ENCODE measurements around the gene PSRC1.
A peak's percentile ranks its signal among the peaks of the same experiment; 100 is the strongest.

The PSRC1 gene

GRCh38 chr1:109282952-109283747, at the start of gene PSRC1:
Gene PSRC1, minus strand, starts transcription at chr1:109283145.
- Histone ChIP-seq H3K4me2 (peak within 1 kb of the TSS; percentile 97), H3K4me1 (peaks cover 40% of the 10 kb centered on the region), H3K27ac (peak within 1 kb of the TSS; percentile 85), H3K27me3 (no peaks in the 10 kb centered on the region), H3K9ac (peak within 1 kb of the TSS; percentile 74), H4K20me1 (no peaks in the 10 kb centered on the region), H3K36me3 (peaks cover 25% of the 10 kb centered on the region), H3K4me3 (peak within 1 kb of the TSS; percentile 73), H3K9me3 (no peaks in the 10 kb centered on the region)
- TF ChIP-seq Cebpa-rat (IDR thresholded peaks at IDR 0.05): no peak

GRCh38 chr1:109331113-109331512, 48.2 kb upstream of the PSRC1 start:
- Histone ChIP-seq H3K27me3 (no peaks in the 10 kb centered on the region), H4K20me1 (no peaks in the 10 kb centered on the region), H3K36me3 (peaks cover 56% of the 10 kb centered on the region), H3K4me2 (no peak overlapping the region), H3K4me3 (no peak overlapping the region), H3K27ac (no peak overlapping the region), H3K4me1 (no peaks in the 10 kb centered on the region), H3K9me3 (peaks cover 37% of the 10 kb centered on the region), H3K9ac (no peak overlapping the region)
- no peak for TF ChIP-seq Cebpa-rat (IDR thresholded peaks at IDR 0.05)

- H3K4me3 ChIP-seq: no peak overlapping the region
- H3K4me2 ChIP-seq: no peak overlapping the region
- H3K27me3 ChIP-seq: no peaks in the 10 kb centered on the region
- H3K9me3 ChIP-seq: peaks cover 21% of the 10 kb centered on the region
- no peak overlapping the region for H3K9ac ChIP-seq
- TF ChIP-seq Cebpa-rat (IDR thresholded peaks at IDR 0.05): no peak
- H3K4me1 ChIP-seq: no peaks in the 10 kb centered on the region
- H3K27ac ChIP-seq: no peak overlapping the region
- no peaks in the 10 kb centered on the region for H4K20me1 ChIP-seq
- peaks cover 40% of the 10 kb centered on the region for H3K36me3 ChIP-seq
Measured at GRCh38 chr1:109327285-109327684, 44.3 kb upstream of the PSRC1 start.

GRCh38 chr1:109322974-109323373, 40.0 kb upstream of the PSRC1 start:
- Histone ChIP-seq H3K4me1 (no peaks in the 10 kb centered on the region), H3K36me3 (peaks cover 38% of the 10 kb centered on the region), H3K9me3 (no peaks in the 10 kb centered on the region), H3K4me2 (no peak overlapping the region), H3K4me3 (no peak overlapping the region), H3K27ac (no peak overlapping the region), H4K20me1 (no peaks in the 10 kb centered on the region), H3K9ac (no peak overlapping the region), H3K27me3 (no peaks in the 10 kb centered on the region)
- TF ChIP-seq Cebpa-rat (IDR thresholded peaks at IDR 0.05): no peak

GRCh38 chr1:109319114-109319513, 36.2 kb upstream of the PSRC1 start:
- no peak for TF ChIP-seq Cebpa-rat (IDR thresholded peaks at IDR 0.05)
- H3K36me3 ChIP-seq: peaks cover 38% of the 10 kb centered on the region

GRCh38 chr1:109316506-109316905, 33.6 kb upstream of the PSRC1 start:
- Histone ChIP-seq H3K9me3 (no peaks in the 10 kb centered on the region), H4K20me1 (no peaks in the 10 kb centered on the region), H3K27ac (no peak overlapping the region), H3K4me2 (no peak overlapping the region), H3K27me3 (no peaks in the 10 kb centered on the region), H3K4me1 (no peaks in the 10 kb centered on the region), H3K4me3 (no peak overlapping the region), H3K36me3 (peaks cover 19% of the 10 kb centered on the region), H3K9ac (no peak overlapping the region)
- no peak for TF ChIP-seq Cebpa-rat (IDR thresholded peaks at IDR 0.05)

More at GRCh38 chr1:109319114-109319513, 36.2 kb upstream of the PSRC1 start:
- H4K20me1 ChIP-seq: no peaks in the 10 kb centered on the region
- H3K9ac ChIP-seq: no peak overlapping the region
- no peak overlapping the region for H3K4me3 ChIP-seq
- H3K4me1 ChIP-seq: no peaks in the 10 kb centered on the region
- H3K27ac ChIP-seq: no peak overlapping the region
- no peak overlapping the region for H3K4me2 ChIP-seq
- H3K9me3 ChIP-seq: no peaks in the 10 kb centered on the region
- no peaks in the 10 kb centered on the region for H3K27me3 ChIP-seq

GRCh38 chr1:109315288-109315687, 32.3 kb upstream of the PSRC1 start:
- Histone ChIP-seq H3K4me2 (no peak overlapping the region), H3K27ac (no peak overlapping the region), H4K20me1 (no peaks in the 10 kb centered on the region), H3K4me3 (no peak overlapping the region), H3K9ac (no peak overlapping the region), H3K36me3 (peaks cover 11% of the 10 kb centered on the region), H3K4me1 (no peaks in the 10 kb centered on the region), H3K27me3 (no peaks in the 10 kb centered on the region), H3K9me3 (no peaks in the 10 kb centered on the region)
- TF ChIP-seq Cebpa-rat (IDR thresholded peaks at IDR 0.05): no peak

GRCh38 chr1:109314795-109315194, 31.9 kb upstream of the PSRC1 start:
- H3K9ac ChIP-seq: no peak overlapping the region
- TF ChIP-seq Cebpa-rat (IDR thresholded peaks at IDR 0.05): no peak

GRCh38 chr1:109312978-109313775, 30.2 kb upstream of the PSRC1 start:
- H3K4me1 ChIP-seq: peaks cover 5% of the 10 kb centered on the region
- H3K36me3 ChIP-seq: peaks cover 11% of the 10 kb centered on the region
- TF ChIP-seq Cebpa-rat (IDR thresholded peaks at IDR 0.05): no peak
- H3K27me3 ChIP-seq: no peaks in the 10 kb centered on the region
- no peaks in the 10 kb centered on the region for H4K20me1 ChIP-seq
- H3K9me3 ChIP-seq: no peaks in the 10 kb centered on the region
- no peak overlapping the region for H3K9ac ChIP-seq
- no peak overlapping the region for H3K4me2 ChIP-seq
- H3K27ac ChIP-seq: no peak overlapping the region
- H3K4me3 ChIP-seq: no peak overlapping the region

More at GRCh38 chr1:109314795-109315194, 31.9 kb upstream of the PSRC1 start:
- no peaks in the 10 kb centered on the region for H4K20me1 ChIP-seq
- H3K27ac ChIP-seq: no peak overlapping the region
- H3K27me3 ChIP-seq: no peaks in the 10 kb centered on the region
- H3K4me2 ChIP-seq: no peak overlapping the region
- H3K4me3 ChIP-seq: no peak overlapping the region
- peaks cover 11% of the 10 kb centered on the region for H3K36me3 ChIP-seq
- H3K4me1 ChIP-seq: no peaks in the 10 kb centered on the region
- no peaks in the 10 kb centered on the region for H3K9me3 ChIP-seq

- Histone ChIP-seq H3K9ac (no peak overlapping the region), H3K27me3 (no peaks in the 10 kb centered on the region), H3K4me3 (no peak overlapping the region), H3K27ac (no peak overlapping the region), H3K4me2 (no peak overlapping the region), H3K36me3 (peaks cover 2% of the 10 kb centered on the region), H4K20me1 (no peaks in the 10 kb centered on the region), H3K4me1 (peaks cover 14% of the 10 kb centered on the region), H3K9me3 (no peaks in the 10 kb centered on the region)
- no peak for TF ChIP-seq Cebpa-rat (IDR thresholded peaks at IDR 0.05)
Measured at GRCh38 chr1:109312246-109312645, 29.3 kb upstream of the PSRC1 start.

All from BLaER1 (cell line).